ENCODE results near the gene CFAP141.
"Not testable (repeated sequence)": the region's sequence is repeated elsewhere in the genome, so short reads cannot be mapped to it uniquely, and the experiment has no call there.

CFAP141 gene

GRCh38 chr1:154208677-154209388 lies 2.7 kb upstream of the CFAP141 start:
- no peak for DNase-seq (ENCODE audit: low read depth in 2 of 2)

DNA sequence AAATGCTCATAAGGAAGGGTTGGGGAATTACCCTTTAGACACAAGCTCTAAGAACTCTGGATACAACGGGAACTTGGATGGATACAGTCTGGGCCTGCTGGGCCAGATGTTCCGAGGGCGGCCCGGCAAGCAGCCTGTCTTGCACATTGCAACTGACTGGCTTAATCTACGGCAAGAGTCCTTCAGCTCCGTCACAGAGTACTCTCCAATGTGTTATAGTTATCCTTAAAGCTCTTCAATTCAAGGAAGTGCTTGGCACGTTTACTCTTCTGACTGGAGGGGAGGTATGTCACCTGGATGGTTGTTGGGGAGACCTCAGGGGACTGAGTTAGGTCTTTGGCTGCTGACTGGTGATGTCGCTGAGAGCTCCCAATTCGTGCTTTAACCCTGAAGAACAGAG lies 1.1 kb upstream of the CFAP141 start:
- no peak for DNase-seq (ENCODE audit: low read depth in 2 of 2)

GRCh38 chr1:154205778-154206177 lies 355 bp downstream of the CFAP141 start:
- not testable (repeated sequence) for DNase-seq (ENCODE audit: low read depth in 2 of 2)

DNA sequence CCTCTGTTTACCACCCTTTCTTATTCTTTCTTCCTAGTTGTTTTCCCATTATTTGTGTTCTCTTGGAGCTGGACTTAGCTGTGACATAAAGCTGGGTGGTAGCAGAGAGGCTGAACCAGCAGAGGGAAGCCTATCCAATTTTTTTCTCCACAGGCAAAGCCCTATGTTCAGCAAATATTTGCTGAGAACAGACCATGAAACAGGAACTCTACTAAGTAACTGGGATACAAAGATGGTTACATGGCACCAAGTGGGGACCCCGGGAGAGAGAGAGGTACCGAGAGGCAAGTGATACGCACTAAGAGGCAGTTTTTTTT lies 6.6 kb downstream of the CFAP141 start:
- DNase-seq (ENCODE audit: low read depth in 2 of 2) = no peak

GRCh38 chr1:154198756-154199562 lies 7.2 kb downstream of the CFAP141 start:
- no peak for DNase-seq (ENCODE audit: low read depth in 2 of 2)

DNA sequence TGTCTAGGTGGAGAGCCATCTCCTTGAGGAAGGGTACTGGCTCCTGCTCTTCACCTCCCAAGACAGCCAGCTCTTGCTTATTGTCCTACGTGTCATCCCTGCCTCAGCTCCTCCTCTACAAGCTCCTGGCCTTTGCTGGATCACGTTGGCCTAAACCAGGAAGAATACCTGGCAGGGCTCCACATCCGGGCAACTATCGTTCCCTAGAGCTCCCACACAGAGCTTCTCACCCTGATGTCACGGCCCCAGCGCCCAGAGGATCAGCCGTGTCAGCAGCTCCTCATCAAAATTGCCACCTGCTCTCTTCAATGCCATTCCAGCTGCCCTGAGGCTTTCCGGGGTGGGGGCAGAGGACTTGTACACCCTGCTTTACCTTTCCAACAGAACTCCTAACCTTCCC lies 12.3 kb downstream of the CFAP141 start:
- DNase-seq (ENCODE audit: low read depth in 2 of 2) = no peak

GRCh38 chr1:154192476-154192875 lies 13.7 kb downstream of the CFAP141 start:
- DNase-seq (ENCODE audit: low read depth in 2 of 2) = no peak

- no peak for DNase-seq (ENCODE audit: low read depth in 2 of 2)
Observed at GRCh38 chr1:154191990-154192461, 14.1 kb downstream of the CFAP141 start, which contains the start of gene TPM3. TPM3 (minus strand) TSS chr1:154192100; CDS start chr1:154192018, 82 bp downstream.

GRCh38 chr1:154190550-154190949 lies 15.6 kb downstream of the CFAP141 start:
- no peak for DNase-seq (ENCODE audit: low read depth in 2 of 2)

DNA sequence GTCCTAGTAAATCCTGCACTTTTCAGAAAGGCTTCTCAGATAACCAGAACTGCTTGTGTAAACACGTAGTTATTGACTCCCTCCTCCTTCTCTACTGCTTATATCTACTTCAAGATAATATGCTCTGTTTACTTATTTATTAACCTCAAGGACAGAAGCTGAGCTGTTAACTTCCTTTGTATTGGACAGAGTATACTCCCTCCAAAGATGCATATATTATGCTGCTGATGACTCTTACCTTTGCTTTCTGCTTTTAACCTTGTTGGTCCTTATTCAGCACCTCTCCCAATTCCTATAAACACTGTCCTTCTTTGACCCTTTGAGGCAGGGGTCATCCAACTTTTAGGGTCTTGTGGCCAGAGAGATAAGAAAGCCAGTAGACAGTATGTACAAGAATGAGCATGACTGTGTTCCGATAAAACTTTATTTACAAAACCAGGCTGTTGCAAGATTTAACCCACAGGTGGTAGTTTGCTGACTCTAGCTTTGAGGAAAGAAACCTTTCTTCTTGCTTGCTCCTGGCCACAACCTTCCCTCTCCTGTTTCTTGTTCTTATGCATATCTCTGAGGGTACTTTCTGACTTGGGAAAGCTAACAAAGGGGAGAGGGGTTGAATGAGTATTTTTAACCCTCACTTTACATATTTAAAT lies 19.2 kb downstream of the CFAP141 start:
- DNase-seq (ENCODE audit: low read depth in 2 of 2) = no peak

DNA sequence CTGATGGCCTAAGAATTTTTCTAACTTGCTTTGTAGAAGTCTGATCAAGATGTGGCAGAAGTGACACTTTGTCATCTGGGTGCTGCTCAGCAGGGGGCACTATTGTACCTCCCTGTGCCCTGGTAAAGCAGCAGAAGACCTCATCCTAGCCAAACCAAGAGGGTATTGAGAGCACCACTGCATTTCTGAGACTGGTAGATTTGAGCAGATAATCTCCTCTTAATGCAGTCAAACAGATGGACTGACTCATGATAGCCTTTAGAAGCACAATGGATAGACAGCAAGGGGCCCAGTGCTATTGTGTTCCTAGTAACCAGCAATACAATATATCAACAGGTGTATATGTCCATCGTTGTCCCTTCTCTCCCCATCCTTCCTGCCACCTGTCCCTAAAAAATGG lies 20.0 kb downstream of the CFAP141 start:
- peak; percentile 59 to 60 for DNase-seq (ENCODE audit: low read depth in 2 of 2)

DNA sequence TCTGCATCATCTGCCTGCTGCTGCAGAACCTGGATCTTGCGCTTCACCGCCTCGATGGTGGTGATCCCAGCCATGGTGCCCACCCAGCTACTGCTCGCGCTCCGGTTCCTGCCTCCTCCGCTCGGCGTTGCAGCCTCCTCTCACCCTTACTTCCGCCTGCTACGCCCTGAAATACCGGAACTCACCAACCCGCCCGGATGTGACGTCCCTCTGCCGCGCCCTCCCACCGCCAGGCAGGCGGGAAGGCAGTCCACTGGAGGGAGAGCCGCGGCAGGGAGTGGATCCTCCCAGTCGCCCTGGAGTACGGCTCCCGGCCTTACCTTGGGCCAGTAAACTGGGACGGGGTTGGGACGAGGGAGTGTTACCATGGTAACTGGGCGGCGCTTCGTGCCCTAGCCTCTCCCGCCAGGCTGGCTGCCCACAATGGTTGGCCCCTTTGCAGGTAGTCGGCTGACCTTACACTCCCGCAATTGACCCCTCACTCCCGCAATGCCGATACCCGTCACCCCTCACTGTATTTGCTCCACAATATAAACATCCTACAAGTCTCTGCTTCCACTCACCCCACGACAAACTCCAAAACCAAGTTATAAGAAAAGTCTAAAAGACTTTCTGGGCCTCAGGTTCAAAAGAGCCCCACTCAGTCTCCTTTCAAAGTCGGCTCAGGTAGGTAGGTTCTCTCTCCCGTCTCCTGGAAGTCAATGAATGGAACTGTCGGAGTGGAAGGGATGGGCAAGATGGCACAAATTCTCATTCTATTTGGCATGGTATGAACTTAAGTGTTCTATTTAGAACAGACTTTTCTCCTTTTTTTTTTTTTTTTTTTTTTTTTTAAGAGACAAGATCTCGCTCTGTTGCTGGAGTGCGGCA lies 22.9 kb downstream of the CFAP141 start:
- DNase-seq (ENCODE audit: low read depth in 2 of 2) = peak; percentile 85 to 93

- peak; percentile 47 to 76 for DNase-seq (ENCODE audit: low read depth in 2 of 2)
Observed at GRCh38 chr1:154182344-154183045, 23.6 kb downstream of the CFAP141 start.

GRCh38 chr1:154181944-154182343 lies 24.2 kb downstream of the CFAP141 start:
- no peak for DNase-seq (ENCODE audit: low read depth in 2 of 2)

GRCh38 chr1:154179946-154180687 lies 26.0 kb downstream of the CFAP141 start:
- no peak for DNase-seq (ENCODE audit: low read depth in 2 of 2)

DNA sequence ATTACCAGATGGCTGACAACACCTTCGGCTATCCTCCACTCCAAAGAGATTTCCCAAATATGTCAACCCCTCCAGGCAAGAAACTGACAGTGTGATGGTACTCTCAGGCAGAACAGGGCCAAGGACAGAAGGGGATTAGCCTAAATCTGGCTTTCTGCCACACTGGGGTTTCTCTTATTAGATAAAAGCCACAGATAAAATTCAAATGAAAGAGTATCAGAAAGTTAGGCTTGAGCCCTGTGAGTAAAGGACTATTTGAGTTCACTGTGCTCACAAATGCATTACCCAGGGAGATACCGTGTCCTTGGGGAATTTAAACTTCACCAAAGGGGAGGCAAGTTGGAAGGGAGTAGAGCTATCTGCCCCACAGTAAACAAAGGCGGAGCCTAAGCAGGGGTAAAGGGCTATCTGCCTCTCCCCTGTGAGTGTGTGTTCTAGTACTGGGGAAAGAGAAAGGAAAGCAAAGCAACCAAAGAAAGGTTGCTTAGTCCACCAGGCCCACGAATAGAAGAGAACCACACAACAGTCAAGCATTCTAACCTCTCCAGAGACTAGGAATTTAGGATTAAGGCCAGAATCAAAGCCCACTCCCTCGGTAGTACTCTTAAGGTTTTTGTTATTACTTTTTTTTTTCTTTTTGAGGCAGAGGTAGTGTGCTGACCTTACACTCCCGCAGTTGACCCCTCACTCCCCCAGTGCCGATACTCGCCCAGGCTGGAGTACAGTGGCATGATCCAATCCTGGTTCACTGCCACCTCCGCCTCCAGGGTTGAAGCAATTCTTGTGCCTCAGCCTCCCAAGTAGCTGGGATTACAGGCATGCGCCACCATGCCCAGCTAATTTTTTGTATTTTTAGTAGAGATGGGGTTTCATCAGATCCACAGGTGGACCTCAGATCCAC lies 27.0 kb downstream of the CFAP141 start:
- DNase-seq (ENCODE audit: low read depth in 2 of 2) = no peak

DNA sequence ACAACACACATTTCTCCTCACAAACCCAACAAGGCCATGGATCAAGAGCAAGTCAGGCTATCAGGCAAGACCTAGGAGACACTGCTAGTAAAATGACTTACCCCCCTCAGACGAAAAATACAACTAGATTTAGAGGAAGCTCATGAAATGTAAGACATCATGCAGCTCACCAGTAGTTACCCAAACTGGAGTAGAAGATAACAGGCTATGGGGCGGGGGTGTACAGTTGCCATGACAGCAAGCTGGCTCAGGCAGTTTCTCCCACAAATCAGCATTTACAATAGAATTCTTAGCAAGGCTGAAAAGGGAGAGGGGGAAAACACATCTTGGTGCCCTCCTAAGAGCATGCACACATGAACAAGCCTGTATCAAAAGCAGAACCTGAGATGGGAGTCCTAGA lies 28.1 kb downstream of the CFAP141 start:
- DNase-seq (ENCODE audit: low read depth in 2 of 2) = no peak

GRCh38 chr1:154176337-154176736 lies 29.8 kb downstream of the CFAP141 start:
- no peak for DNase-seq (ENCODE audit: low read depth in 2 of 2)

DNA sequence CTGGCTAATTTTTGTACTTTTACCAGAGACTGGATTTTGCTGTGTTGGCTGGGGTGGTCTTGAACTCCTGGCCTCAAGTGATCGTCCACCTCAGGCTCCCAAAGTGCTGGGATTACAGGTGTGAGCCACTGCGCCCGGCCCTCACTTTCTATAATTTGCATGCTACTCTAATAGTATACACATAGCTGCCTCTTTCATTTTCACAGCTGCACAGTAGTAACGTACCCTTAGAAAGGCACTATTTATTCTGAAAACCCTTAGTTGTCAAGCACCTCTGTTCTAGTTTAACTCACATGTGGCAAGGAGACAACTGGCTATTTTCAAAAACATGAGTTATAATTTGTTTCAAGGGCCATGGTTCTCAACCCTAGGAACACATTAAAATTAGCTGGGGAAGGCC lies 31.5 kb downstream of the CFAP141 start:
- DNase-seq (ENCODE audit: low read depth in 2 of 2) = no peak
